ENCODE measurements around the gene LRRC4C. TPM values are rescaled to one million over a fixed set of nuclear protein-coding genes. Genes with fewer than 3 reads are reported as not detected.
"Not testable (repeated sequence)": the region's sequence is repeated elsewhere in the genome, so short reads cannot be mapped to it uniquely, and the experiment has no call there.

Gene LRRC4C
- polyA plus RNA-seq, 1 experiment: 0.02 TPM

- no peak for DNase-seq (ENCODE audit: low read depth, low spot score)
- Histone ChIP-seq H3K4me3 (ENCODE audit: low read depth, low read length) (no peak overlapping the region), H3K9me3 (ENCODE audit: control insufficient read depth, insufficient read depth, low read length) (no peaks in the 10 kb centered on the region), H3K27ac (ENCODE audit: low read depth, low read length) (no peak overlapping the region), H3K27me3 (ENCODE audit: control insufficient read depth, insufficient read depth, low read length) (no peaks in the 10 kb centered on the region)
- POLR2A ChIA-PET: no interaction called here
- no peak for TF ChIP-seq CTCF (IDR thresholded peaks at IDR 0.05; ENCODE audit: low read depth, low read length)
- CTCF ChIA-PET: no interaction called here
Observed at GRCh38 chr11:40179541-40179940, 1279.9 kb downstream of the LRRC4C start.

DNA sequence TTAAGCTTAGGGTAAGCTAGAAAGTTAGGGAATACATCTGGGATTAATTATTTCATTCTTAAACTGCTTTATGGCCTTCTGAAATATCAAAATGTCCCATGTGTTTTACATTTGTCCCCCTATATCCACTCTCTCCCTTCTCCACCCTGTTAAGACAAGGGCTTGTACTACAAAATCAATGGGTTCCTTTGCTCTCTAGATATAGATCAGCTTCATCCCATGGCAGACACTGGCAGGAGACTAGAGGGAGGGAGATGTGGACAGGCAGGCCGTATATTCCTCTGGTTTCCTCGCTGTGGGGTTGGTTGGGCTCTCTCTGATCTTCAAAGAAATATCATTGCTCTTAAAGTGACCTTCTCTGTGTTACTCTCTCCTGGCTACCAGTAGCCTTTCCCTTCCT, 1281.0 kb downstream of the LRRC4C start:
- no peak for TF ChIP-seq CTCF (IDR thresholded peaks at IDR 0.05; ENCODE audit: low read depth, low read length)
- ChIA-PET POLR2A (no interaction called here), CTCF (no interaction called here)
- H3K4me3 ChIP-seq (ENCODE audit: low read depth, low read length): no peak overlapping the region
- H3K27ac ChIP-seq (ENCODE audit: low read depth, low read length): no peak overlapping the region
- H3K9me3 ChIP-seq (ENCODE audit: control insufficient read depth, insufficient read depth, low read length): no peaks in the 10 kb centered on the region
- no peaks in the 10 kb centered on the region for H3K27me3 ChIP-seq (ENCODE audit: control insufficient read depth, insufficient read depth, low read length)
- no peak for DNase-seq (ENCODE audit: low read depth, low spot score)

DNA sequence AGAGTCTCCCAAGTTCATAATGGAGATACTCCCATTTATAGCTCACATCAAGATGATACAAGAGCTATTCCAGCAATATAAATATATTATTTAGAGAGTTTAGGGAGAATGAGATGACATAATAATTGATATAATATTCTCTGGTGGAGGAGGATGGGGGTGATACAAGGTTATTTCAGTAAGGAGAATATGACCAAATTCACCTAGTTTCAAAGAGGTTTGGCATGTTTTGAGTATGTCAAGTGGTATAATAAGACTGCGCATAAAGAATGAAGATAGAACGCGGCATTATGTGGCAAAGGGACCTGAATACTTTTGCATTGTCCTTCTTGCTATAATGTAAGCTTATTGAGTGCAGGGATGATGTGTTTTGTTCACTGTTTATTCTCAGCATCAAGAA, 1283.5 kb downstream of the LRRC4C start:
- Histone ChIP-seq H3K27me3 (ENCODE audit: control insufficient read depth, insufficient read depth, low read length) (no peaks in the 10 kb centered on the region), H3K9me3 (ENCODE audit: control insufficient read depth, insufficient read depth, low read length) (no peaks in the 10 kb centered on the region), H3K4me3 (ENCODE audit: low read depth, low read length) (no peak overlapping the region), H3K27ac (ENCODE audit: low read depth, low read length) (no peak overlapping the region)
- ChIA-PET CTCF (no interaction called here), POLR2A (no interaction called here)
- TF ChIP-seq CTCF (IDR thresholded peaks at IDR 0.05; ENCODE audit: low read depth, low read length): no peak
- DNase-seq (ENCODE audit: low read depth, low spot score): no peak

DNA sequence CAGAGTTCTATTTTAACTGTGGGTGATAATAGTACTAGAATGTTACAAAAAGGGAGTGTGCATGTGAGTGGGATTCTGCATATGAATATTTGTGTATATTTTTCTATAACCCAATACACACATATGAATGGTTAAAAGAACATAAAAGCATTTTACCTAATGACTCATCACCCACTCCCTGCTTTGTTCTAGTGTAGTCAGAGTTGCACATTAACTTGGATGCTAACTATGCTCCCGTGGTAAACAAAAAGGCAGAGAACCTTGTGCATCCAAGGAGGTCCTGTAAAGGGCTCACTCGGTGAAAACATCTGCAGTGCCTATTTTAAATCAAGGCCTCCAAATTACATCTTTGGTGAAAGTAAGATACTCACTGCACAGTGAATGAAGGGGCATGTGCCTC, 1289.4 kb downstream of the LRRC4C start:
- H3K27ac ChIP-seq (ENCODE audit: low read depth, low read length): no peak overlapping the region
- ChIA-PET CTCF (no interaction called here), POLR2A (no interaction called here)
- no peaks in the 10 kb centered on the region for H3K27me3 ChIP-seq (ENCODE audit: control insufficient read depth, insufficient read depth, low read length)
- no peaks in the 10 kb centered on the region; the same call in 1 of the 2 replicates for H3K9me3 ChIP-seq (ENCODE audit: control insufficient read depth, insufficient read depth, low read length)
- TF ChIP-seq CTCF (IDR thresholded peaks at IDR 0.05; ENCODE audit: low read depth, low read length): no peak
- H3K4me3 ChIP-seq (ENCODE audit: low read depth, low read length): no peak overlapping the region
- DNase-seq (ENCODE audit: low read depth, low spot score): no peak

DNA sequence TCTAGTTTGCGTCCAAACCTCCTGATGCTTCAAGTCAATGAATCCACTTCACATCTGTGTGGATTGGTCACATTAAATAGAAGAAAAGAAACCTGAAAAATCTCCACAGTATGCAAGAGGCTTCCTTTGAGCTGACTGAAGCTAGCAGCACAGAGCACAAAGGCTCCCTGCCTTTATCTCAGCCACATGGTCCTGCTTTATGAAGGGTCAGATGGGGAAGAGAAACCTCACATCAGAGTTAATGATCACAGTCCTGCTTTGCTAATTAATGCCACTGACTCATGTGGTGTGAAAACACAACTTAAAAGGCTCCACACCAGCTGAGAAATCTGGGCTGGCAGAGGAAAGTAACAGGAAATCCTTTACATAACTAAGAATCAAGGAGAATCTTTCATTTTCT, 1291.0 kb downstream of the LRRC4C start:
- Histone ChIP-seq H3K9me3 (ENCODE audit: control insufficient read depth, insufficient read depth, low read length) (no peaks in the 10 kb centered on the region; the same call in 1 of the 2 replicates), H3K27ac (ENCODE audit: low read depth, low read length) (no peak overlapping the region), H3K4me3 (ENCODE audit: low read depth, low read length) (no peak overlapping the region), H3K27me3 (ENCODE audit: control insufficient read depth, insufficient read depth, low read length) (no peaks in the 10 kb centered on the region)
- ChIA-PET POLR2A (no interaction called here), CTCF (no interaction called here)
- TF ChIP-seq CTCF (IDR thresholded peaks at IDR 0.05; ENCODE audit: low read depth, low read length): no peak
- DNase-seq (ENCODE audit: low read depth, low spot score): no peak

- CTCF ChIA-PET; H3K27me3 ChIP-seq (ENCODE audit: control insufficient read depth, insufficient read depth, low read length); H3K9me3 ChIP-seq (ENCODE audit: control insufficient read depth, insufficient read depth, low read length); POLR2A ChIA-PET; H3K27ac ChIP-seq (ENCODE audit: low read depth, low read length); H3K4me3 ChIP-seq (ENCODE audit: low read depth, low read length); DNase-seq (ENCODE audit: low read depth, low spot score): not testable (repeated sequence)
Observed at GRCh38 chr11:40167805-40168204, 1291.6 kb downstream of the LRRC4C start.

Data from AG04450 (cell line).